GM12892 (cell line): ENCODE data around the gene TEX26.

Experiments used
- DNase-seq: peaks from one replicate; pipeline ENCODE4 v3.0.0; 2011; ENCODE audit not compliant: insufficient read length
- FAIRE-seq: peaks from 2 replicates; lab custom pipeline; 2011; peaks lifted over from hg19 to GRCh38; lab: Jason Lieb, UNC
- POLR2A ChIP-seq: IDR thresholded peaks from 2 replicates; pipeline ENCODE4 v1.6.1; 2011; ENCODE audit warnings: low read depth, low read length, control low read depth
- POLR2AphosphoS5 ChIP-seq: IDR thresholded peaks from 2 replicates; pipeline ENCODE4 v1.6.1; 2011; ENCODE audit warnings: low read depth, low read length, control low read depth
- TAF1 ChIP-seq: IDR thresholded peaks from 2 replicates; pipeline ENCODE4 v1.6.1; 2011; ENCODE audit warnings: low read depth, mild to moderate bottlenecking, control low read depth, low read length, borderline replicate concordance

Gene TEX26

DNA sequence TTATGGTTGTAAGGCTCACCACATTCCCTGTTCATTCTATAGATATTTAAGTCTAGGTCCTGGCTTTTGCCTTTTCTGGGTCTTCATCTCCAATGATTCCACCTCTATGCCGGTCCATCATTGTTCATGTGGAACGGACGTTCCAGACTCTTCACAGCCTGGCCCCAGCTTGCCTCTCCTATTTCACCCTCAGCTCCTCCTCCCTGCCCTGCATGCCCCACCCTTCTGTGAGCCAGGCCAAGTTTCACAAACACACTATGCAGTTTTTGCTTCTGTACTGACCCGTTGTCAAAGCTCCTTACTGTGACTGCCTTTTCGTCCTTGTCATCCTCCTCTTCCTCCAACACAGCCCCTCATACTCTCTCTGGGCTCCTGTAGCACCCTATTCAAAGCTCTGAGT lies 31.3 kb downstream of the TEX26 start:
- no peak for FAIRE-seq
- TF ChIP-seq POLR2A: no peak
- TF ChIP-seq POLR2AphosphoS5: no peak
- no peak for TF ChIP-seq TAF1
- no peak for DNase-seq

DNA sequence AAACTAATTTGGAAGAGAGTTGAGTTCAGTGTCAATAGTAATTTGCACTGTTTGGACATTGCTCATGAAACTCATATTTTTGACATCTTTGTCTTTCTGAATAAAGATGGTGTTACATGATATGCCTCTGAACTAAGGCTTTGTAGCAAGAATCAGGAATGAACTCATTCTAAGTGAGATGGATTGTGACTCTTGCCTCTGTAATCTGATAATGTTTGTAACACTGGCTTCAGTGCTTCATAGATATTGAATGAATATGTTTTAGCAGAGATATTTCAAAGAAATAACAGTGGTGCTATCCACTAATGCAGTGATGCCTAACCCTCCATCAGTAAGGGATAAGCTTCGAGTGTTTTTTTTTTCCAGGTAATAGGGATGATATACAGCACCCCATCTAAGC lies 32.9 kb downstream of the TEX26 start:
- TF ChIP-seq TAF1 (no peak), POLR2A (no peak), POLR2AphosphoS5 (no peak)
- FAIRE-seq (no peak), DNase-seq (no peak)

- DNase-seq (no peak), FAIRE-seq (no peak)
- TF ChIP-seq TAF1 (no peak), POLR2A (no peak), POLR2AphosphoS5 (no peak)
Measured at GRCh38 chr13:30966101-30966500, 33.6 kb downstream of the TEX26 start.

DNA sequence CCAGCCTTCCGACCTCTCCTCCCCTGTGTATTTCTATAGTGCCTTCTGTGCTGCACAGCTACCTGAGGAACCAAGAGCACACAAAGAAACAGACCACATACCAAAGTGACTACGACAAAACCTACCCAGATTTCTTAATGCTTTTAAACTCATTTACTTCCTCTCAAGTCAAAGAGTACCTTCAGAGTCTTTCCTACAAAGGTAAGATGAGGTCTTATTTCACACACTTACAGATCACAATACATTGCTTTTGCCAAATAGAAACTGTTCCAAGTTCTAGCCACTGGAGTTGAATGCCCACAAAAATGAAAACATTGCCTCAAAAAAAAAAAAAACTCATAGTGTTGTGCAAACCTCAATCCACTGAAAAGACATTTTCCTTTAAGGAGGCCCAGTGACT lies 36.4 kb downstream of the TEX26 start:
- DNase-seq: no peak
- FAIRE-seq: no peak
- no peak for TF ChIP-seq POLR2A

DNA sequence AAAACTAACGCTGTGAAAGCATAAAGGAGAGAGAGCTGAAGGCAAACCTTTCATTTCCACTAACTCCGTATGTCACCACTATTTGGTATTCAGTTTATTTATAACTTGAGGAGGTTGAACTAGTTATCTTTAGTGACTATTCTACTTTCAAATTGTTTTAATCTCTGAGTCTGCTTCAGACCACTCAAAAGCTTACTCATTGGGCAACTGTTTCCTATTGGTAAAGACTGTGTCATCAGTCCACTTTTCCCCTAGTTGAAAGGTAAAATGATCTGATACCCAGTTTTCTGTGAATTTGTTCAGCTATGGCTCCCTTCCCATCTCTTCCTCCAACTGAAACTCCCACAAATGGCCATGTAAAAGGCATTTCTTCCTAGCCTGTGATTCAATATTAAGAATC lies 39.1 kb downstream of the TEX26 start:
- DNase-seq (no peak), FAIRE-seq (no peak)

GRCh38 chr13:30972888-30973377 lies 40.5 kb downstream of the TEX26 start:
- FAIRE-seq (no peak), DNase-seq (no peak)
- no peak for TF ChIP-seq TAF1
- no peak for TF ChIP-seq POLR2AphosphoS5
- TF ChIP-seq POLR2A: no peak

More for the DNA sequence above, 39.1 kb downstream of the TEX26 start:
- TF ChIP-seq POLR2AphosphoS5 (no peak), POLR2A (no peak), TAF1 (no peak)

DNA sequence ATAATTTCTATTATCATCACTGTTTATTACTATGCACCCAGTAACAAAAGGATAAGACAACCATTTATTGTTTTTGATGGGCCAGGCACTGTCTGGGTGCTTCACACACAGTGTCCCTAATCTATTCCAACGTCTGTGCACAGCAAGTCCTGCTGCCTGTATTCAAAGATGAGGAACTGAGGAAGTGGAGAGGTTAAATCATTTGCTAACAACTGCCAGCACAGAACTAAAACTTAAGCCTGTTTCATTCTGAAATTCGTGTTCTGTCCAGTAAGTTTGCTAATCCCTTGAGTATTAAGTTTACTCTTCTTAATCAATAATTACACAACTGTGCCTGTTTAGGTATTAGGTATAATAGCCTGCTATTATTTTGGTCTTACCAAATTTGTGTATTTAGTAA lies 41.9 kb downstream of the TEX26 start:
- no peak for DNase-seq
- TF ChIP-seq TAF1 (no peak), POLR2AphosphoS5 (no peak), POLR2A (no peak)
- no peak for FAIRE-seq

DNA sequence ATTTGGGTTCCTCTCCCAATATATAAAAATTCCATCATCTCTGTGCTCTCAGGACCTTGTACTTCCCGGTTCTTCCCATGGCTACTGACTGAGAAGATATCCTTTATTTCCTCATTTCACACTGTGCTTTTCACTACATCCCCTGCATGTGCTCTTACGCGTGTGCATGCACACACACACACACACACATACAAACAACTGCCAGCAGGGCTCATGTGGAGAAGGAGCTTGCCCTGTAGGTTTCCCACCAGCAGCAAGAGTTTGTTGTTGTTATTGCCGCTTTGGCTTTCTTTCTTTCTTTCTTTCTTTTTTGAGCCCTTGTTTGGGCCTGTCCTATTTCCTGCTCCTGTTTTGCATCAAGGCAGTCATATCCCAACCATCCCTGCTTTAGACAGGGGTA lies 43.6 kb downstream of the TEX26 start:
- no peak for DNase-seq

GRCh38 chr13:30978981-30979956 lies 46.8 kb downstream of the TEX26 start:
- TF ChIP-seq POLR2AphosphoS5 (no peak), TAF1 (no peak), POLR2A (no peak)
- DNase-seq (no peak), FAIRE-seq (no peak)

More for the DNA sequence above, 43.6 kb downstream of the TEX26 start:
- no peak for TF ChIP-seq POLR2AphosphoS5
- no peak for TF ChIP-seq POLR2A
- no peak for TF ChIP-seq TAF1
- FAIRE-seq: no peak

- DNase-seq (no peak), FAIRE-seq (no peak)
Measured at GRCh38 chr13:30982506-30982905, 50.0 kb downstream of the TEX26 start.

GRCh38 chr13:30982906-30983305 lies 50.5 kb downstream of the TEX26 start:
- DNase-seq: no peak
- TF ChIP-seq TAF1 (no peak), POLR2A (no peak), POLR2AphosphoS5 (no peak)
- FAIRE-seq: no peak

More at GRCh38 chr13:30982506-30982905, 50.0 kb downstream of the TEX26 start:
- TF ChIP-seq POLR2AphosphoS5 (no peak), TAF1 (no peak), POLR2A (no peak)

DNA sequence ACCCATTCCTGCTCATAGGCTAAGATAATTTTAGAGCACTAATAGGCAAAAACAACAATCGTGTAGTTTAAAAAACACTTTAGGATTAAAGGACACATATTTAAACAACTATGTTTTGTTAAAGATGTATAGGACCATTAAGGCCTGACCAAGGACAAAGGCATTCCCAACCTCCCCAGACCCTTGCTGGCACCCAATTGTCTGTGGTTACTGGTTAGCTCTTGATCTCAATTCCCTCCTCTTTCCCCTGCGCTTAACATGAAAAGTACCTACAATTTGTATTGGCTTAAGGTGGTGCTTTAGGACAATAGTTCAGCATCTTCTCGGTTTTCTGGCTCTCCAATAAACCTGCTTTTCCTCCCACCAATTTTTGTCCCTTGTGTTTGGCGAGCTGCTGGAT lies 51.0 kb downstream of the TEX26 start:
- no peak for TF ChIP-seq TAF1
- TF ChIP-seq POLR2AphosphoS5: no peak
- no peak for TF ChIP-seq POLR2A
- DNase-seq (no peak), FAIRE-seq (no peak)
